PC-9 (cell line): Measurements from ENCODE around the gene AKAP6.

Experiments used
- EZH2 ChIP-seq: fragments of 200-600 bp; sonication (generic); IDR thresholded peaks from 2 replicates; pipeline ENCODE4 v1.8.0; 2017; ENCODE audit warnings: antibody characterized with exemption, low read depth
- TF ChIP-seq, protein P1 (sequence below): fragments of 200-600 bp; sonication (generic); conservative IDR thresholded peaks from 2 replicates; pipeline ENCODE4 v1.6.1; 2017; ENCODE audit warnings: mixed run types, antibody characterized with exemption, mild to moderate bottlenecking, moderate library complexity

DNA sequence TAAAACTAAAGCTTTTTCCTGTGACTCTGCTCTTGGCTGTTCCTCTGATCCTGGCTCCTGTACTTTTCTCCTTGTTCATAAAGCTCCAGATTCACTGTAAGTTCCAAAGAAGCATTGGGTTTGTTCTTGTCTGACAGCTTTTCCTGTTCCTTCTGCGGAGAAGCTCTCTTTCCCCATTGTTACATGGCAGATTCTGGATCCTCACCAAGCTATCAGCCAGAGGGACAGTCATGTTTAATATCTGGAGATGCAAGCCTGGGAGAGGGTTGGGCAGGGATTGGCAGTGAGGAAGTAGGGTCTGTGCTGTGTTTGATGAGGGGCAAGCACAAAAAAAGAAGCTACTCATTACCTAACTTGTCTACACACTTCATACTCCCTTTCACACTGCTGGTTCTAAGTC lies 107.9 kb downstream of the AKAP6 start:
- TF ChIP-seq, protein P1, sequence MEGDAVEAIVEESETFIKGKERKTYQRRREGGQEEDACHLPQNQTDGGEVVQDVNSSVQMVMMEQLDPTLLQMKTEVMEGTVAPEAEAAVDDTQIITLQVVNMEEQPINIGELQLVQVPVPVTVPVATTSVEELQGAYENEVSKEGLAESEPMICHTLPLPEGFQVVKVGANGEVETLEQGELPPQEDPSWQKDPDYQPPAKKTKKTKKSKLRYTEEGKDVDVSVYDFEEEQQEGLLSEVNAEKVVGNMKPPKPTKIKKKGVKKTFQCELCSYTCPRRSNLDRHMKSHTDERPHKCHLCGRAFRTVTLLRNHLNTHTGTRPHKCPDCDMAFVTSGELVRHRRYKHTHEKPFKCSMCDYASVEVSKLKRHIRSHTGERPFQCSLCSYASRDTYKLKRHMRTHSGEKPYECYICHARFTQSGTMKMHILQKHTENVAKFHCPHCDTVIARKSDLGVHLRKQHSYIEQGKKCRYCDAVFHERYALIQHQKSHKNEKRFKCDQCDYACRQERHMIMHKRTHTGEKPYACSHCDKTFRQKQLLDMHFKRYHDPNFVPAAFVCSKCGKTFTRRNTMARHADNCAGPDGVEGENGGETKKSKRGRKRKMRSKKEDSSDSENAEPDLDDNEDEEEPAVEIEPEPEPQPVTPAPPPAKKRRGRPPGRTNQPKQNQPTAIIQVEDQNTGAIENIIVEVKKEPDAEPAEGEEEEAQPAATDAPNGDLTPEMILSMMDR: no peak
- TF ChIP-seq EZH2: no peak
